BLaER1 treated with 17β-estradiol and CSF1 and Interleukin-3, amounts not matched to agents 10 nM and 100 nM (cell line): ENCODE measurements around the gene KCNC1.
A peak's percentile ranks its signal among the peaks of the same experiment; 100 is the strongest.

Experiments used
- H3K27ac ChIP-seq, 11 experiments: shearing (Covaris generic); formaldehyde crosslinking; 2 replicates each; pipeline ENCODE4 v1.8.1; 2022
- H3K27me3 ChIP-seq, 11 experiments: shearing (Covaris generic); formaldehyde crosslinking; 2 replicates each; pipeline ENCODE4 v1.8.1; 2022
- H3K36me3 ChIP-seq, 11 experiments: shearing (Covaris generic); formaldehyde crosslinking; 2 replicates each; pipeline ENCODE4 v1.8.1; 2022
- H3K4me1 ChIP-seq, 10 experiments: shearing (Covaris generic); formaldehyde crosslinking; 2 replicates each; pipeline ENCODE4 v1.8.1; 2022
- H3K4me2 ChIP-seq, 11 experiments: shearing (Covaris generic); formaldehyde crosslinking; 2 replicates each; pipeline ENCODE4 v1.8.1; 2022
- H3K4me3 ChIP-seq, 10 experiments: shearing (Covaris generic); formaldehyde crosslinking; 2 replicates each; pipeline ENCODE4 v1.8.1; 2022
- H3K9ac ChIP-seq, 11 experiments: shearing (Covaris generic); formaldehyde crosslinking; 2 replicates each; pipeline ENCODE4 v1.8.1; 2022
- H3K9me3 ChIP-seq, 11 experiments: shearing (Covaris generic); formaldehyde crosslinking; replicated peaks in 1 of 11; 2 replicates each; pipeline ENCODE4 v1.8.1; 2022
- H4K20me1 ChIP-seq, 11 experiments: shearing (Covaris generic); formaldehyde crosslinking; 2 replicates each; pipeline ENCODE4 v1.8.1; 2022
- Cebpa-rat ChIP-seq, 11 experiments: shearing (Covaris generic); IDR thresholded peaks; 2 replicates each; pipeline ENCODE4 v1.8.1; 2022

The KCNC1 gene

DNA sequence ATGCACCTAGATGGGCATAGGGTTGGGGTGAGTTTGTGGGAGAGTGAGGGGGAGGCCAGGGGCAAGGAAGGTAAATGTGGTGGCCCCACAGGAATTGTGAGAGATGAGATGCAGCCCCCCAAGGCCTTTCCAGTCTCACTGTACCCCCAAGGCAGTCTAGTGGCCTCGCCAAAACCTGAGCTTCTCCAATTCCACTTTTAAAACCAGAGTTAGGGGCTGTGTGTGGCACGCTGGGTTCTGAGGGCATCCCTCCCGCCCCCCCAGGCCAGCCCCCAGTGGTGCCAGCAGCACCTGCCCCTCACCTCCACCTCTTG is 40.4 kb downstream of the KCNC1 start:
- no peak overlapping the region for H3K9ac ChIP-seq
- H3K27ac ChIP-seq, result no peak overlapping the region
- H3K27me3 ChIP-seq, result no peaks in the 10 kb centered on the region
- H3K36me3 ChIP-seq, result no peaks in the 10 kb centered on the region
- no peak overlapping the region for H3K4me2 ChIP-seq
- no peaks in the 10 kb centered on the region for H3K9me3 ChIP-seq
- no peak for TF ChIP-seq Cebpa-rat (IDR thresholded peaks at IDR 0.05)
- H3K4me3 ChIP-seq, result no peak overlapping the region
- H4K20me1 ChIP-seq, result peaks cover 0 to 4% (median 0%) of the 10 kb centered on the region in 11 experiments; a peak in 3 of 22 replicates
- peaks cover 0 to 22% (median 16%) of the 10 kb centered on the region in 10 experiments; a peak in 12 of 20 replicates for H3K4me1 ChIP-seq

DNA sequence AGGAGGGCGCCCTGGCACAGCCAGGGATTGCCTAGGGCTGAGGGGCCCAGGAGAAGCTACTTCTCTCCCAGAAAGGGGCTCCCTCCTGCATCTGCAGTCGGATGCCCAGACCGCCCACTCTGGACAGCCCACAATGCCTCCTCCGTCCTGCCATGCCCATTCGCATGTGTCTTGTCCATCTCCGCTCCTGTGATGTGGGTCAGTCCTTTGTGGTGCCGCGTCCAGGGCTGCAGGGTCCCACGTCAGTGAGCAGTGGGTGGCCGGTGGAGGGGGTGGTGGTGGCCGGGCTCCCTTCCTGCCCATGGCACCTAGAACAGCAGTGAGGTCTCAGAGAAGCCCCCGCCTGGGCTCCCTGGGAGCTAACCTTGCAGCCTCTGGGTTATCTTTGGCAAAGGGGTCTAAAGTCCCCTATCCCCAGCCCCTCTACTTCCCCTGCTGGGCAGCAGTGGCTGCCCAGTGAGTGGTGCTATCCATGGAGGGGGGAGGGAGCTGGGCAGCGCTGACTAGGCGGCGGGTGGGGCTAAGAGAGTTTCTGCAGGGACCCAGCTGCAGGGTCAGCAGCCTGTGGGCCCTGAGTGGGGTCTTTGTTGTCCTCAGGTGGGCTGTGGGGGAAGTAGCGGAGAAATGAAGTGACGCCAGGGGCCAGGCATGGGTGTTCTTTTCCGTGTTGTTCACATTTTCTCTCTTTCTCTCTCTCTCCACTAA is 41.1 kb downstream of the KCNC1 start:
- no peak overlapping the region for H3K4me3 ChIP-seq
- H3K4me2 ChIP-seq, result peak overlapping the region in 8 of 11 experiments; percentile 54 to 81 (median 62); a peak in 14 of 22 replicates
- peaks cover 0 to 4% (median 0%) of the 10 kb centered on the region in 11 experiments; a peak in 3 of 22 replicates for H4K20me1 ChIP-seq
- no peaks in the 10 kb centered on the region for H3K27me3 ChIP-seq
- TF ChIP-seq Cebpa-rat (IDR thresholded peaks at IDR 0.05), result no peak
- H3K36me3 ChIP-seq, result no peaks in the 10 kb centered on the region
- H3K9me3 ChIP-seq, result no peaks in the 10 kb centered on the region
- H3K4me1 ChIP-seq, result peaks cover 0 to 20% (median 14%) of the 10 kb centered on the region in 10 experiments; a peak in 12 of 20 replicates
- no peak overlapping the region for H3K27ac ChIP-seq
- no peak overlapping the region for H3K9ac ChIP-seq

DNA sequence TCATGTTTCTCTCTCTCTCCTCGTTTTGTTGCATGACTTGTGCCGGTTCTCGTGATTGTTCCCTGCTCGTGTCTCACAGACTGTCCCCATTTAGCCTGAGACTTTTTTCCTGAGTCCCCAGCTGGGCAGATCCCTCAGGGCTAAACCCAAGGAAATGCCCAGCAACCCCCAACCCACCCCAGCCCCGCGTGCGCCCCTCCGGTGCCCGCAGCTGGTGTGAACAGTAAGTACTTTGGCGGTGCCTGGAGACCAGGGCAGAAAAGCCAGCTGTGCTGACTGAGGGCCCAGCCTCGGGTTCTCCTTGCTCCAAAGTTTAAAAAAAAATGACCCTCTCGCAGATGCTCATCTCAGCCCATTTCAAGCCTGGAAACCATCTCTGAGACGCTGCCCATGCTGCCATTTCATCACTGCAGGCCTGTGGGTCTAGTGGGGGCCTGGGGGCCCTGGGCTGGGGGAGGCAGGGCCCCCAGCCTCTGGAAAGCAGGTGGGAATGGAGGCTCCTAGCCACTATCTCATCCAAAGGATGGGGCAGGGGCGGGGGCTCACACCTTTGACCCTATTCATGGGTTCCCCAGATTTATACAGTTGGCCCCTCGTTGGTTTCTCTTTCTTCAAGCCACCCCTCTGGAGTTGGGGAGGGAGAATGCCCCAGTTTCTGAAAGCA is 41.8 kb downstream of the KCNC1 start:
- TF ChIP-seq Cebpa-rat (IDR thresholded peaks at IDR 0.05), result no peak
- Histone ChIP-seq H3K27ac (no peak overlapping the region), H4K20me1 (peaks cover 0 to 4% (median 0%) of the 10 kb centered on the region in 11 experiments; a peak in 3 of 22 replicates), H3K4me1 (peaks cover 0 to 20% (median 14%) of the 10 kb centered on the region in 10 experiments; a peak in 12 of 20 replicates), H3K4me3 (no peak overlapping the region), H3K9me3 (no peaks in the 10 kb centered on the region), H3K4me2 (peak overlapping the region in 9 of 11 experiments; percentile 26 to 81 (median 58); a peak in 16 of 22 replicates), H3K9ac (0 out of 22 replicates have a peak overlapping the region, but pooled peaks of 1 of the 11 experiments have one; percentile 17), H3K27me3 (no peaks in the 10 kb centered on the region), H3K36me3 (no peaks in the 10 kb centered on the region)

DNA sequence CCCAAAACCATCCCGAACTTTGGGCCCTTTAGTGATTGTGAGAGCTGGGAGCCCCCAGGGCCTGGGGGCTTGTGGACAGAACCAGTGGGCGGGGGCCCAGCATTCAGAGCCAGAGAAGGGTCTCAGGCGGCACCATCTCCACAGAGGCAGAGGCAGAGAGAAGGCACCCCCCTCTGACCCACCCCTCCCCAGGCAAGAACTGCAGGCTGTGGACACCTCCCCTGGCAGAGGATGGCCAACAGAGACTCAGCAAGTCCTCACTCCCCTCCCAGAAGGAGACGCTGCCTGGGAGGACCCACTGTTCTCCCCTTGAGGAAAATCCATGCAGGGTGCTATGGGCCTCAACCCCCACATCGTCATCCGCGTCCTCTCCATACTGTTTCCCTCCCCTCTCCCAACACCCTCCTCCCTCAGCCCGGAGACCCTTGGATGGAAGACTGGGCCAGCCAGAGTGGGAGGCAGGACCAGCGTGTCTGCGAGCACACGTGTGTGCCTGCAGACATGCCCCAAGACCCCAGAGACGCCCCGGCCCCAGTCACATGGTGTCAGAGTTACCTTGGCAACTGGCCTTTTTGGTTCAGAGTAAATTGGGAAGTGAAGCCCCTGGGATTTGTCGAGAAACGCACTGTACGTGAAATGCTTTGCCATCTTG is 42.6 kb downstream of the KCNC1 start:
- H3K4me3 ChIP-seq, result no peak overlapping the region
- H3K4me1 ChIP-seq, result peaks cover 0 to 20% (median 14%) of the 10 kb centered on the region in 10 experiments; a peak in 12 of 20 replicates
- TF ChIP-seq Cebpa-rat (IDR thresholded peaks at IDR 0.05), result no peak
- H3K9ac ChIP-seq, result no peak overlapping the region
- H3K36me3 ChIP-seq, result no peaks in the 10 kb centered on the region
- H3K27ac ChIP-seq, result no peak overlapping the region
- H4K20me1 ChIP-seq, result peaks cover 0 to 4% (median 0%) of the 10 kb centered on the region in 11 experiments; a peak in 3 of 22 replicates
- H3K9me3 ChIP-seq, result no peaks in the 10 kb centered on the region
- peak overlapping the region in 8 of 11 experiments; percentile 54 to 81 (median 62); a peak in 12 of 22 replicates for H3K4me2 ChIP-seq
- H3K27me3 ChIP-seq, result no peaks in the 10 kb centered on the region

DNA sequence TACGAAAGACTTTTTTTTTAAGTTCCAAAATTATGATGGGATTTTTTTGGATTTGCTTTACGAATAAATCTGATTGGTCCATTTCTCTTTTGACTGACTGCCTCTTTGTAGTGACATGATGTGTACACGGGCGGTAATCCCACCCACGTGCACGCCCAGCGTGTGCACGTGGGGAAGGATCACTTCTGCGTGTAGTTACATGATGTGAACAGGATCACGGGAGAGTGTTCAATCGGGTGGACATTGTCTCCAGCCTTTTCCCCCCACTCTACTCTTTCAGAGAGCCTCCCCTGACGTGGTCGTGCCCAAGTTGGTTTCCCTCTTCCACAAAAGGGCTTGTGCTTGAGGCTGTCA is 43.1 kb downstream of the KCNC1 start:
- H3K4me1 ChIP-seq, result peaks cover 0 to 23% (median 15%) of the 10 kb centered on the region in 10 experiments; a peak in 12 of 20 replicates
- TF ChIP-seq Cebpa-rat (IDR thresholded peaks at IDR 0.05), result no peak
- H3K27ac ChIP-seq, result no peak overlapping the region
- H3K4me3 ChIP-seq, result no peak overlapping the region
- peaks cover 0 to 4% (median 0%) of the 10 kb centered on the region in 11 experiments; a peak in 3 of 22 replicates for H4K20me1 ChIP-seq
- no peak overlapping the region for H3K9ac ChIP-seq
- no peaks in the 10 kb centered on the region for H3K36me3 ChIP-seq
- no peak overlapping the region for H3K4me2 ChIP-seq
- H3K27me3 ChIP-seq, result no peaks in the 10 kb centered on the region
- H3K9me3 ChIP-seq, result no peaks in the 10 kb centered on the region

DNA sequence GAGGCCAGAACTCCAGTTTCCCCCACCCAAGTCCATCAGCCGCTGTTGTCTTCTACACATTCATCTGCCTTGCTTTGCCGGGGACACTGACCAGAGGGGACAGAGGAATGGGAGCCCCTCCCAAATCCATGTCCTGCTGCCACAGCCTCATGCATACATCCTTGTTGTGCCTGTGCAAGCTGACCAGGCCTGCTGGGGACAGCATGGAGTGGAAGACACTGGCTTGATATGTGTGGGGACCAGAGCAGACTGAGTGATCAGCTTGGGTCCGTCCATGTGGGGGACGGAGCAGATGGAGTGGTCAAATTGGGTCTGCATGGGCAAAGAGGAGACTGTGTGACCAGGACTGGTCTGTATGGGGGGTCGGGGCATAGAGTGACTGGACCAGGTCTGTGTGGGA is 43.8 kb downstream of the KCNC1 start:
- no peak for TF ChIP-seq Cebpa-rat (IDR thresholded peaks at IDR 0.05)
- peaks cover 0 to 28% (median 15%) of the 10 kb centered on the region in 10 experiments; a peak in 12 of 20 replicates for H3K4me1 ChIP-seq
- no peak overlapping the region for H3K4me3 ChIP-seq
- H4K20me1 ChIP-seq, result peaks cover 0 to 4% (median 0%) of the 10 kb centered on the region in 11 experiments; a peak in 2 of 22 replicates
- H3K27me3 ChIP-seq, result no peaks in the 10 kb centered on the region
- H3K36me3 ChIP-seq, result no peaks in the 10 kb centered on the region
- no peak overlapping the region for H3K9ac ChIP-seq
- H3K4me2 ChIP-seq, result no peak overlapping the region
- H3K27ac ChIP-seq, result no peak overlapping the region
- no peaks in the 10 kb centered on the region for H3K9me3 ChIP-seq

DNA sequence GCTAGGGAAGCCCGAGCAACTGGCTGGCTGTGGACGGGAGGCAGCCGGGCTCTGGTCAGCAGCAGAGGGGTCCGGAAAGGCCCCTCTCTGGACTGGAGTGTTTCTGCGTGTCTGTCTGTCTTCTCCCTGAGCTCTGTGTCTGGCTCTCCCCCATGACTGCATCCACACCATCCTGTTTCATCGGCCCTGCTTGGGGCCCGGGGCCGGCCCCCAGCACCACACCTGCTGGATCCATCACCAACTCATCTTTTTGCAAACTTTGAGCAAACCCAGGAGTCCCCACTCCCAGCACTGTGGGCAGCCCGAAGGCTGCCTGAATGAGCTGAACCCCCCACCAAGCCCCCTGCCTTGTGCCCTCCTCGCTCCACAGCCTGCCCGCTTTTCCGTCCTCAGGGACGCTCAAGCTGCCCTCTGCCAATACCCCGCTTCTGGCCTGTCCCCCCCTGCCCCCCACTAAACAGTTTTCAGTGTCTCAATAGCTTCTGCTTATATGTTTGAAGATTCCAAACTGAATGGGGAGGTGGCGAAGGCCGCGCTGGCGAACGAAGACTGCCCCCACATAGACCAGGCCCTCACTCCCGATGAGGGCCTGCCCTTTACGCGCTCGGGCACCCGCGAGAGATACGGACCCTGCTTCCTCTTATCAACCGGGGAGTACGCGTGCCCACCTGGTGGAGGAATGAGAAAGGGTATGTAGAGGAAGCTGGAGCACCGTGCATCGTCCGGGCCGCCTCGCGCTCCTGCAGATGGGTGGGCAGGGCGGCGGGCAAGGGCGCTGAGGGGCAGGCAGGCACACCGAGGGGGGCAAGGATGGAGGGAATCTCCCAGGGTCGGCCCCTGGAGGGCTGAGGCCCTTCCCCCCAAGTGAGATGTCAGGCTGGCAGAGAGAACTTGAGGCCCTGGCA is 44.6 kb downstream of the KCNC1 start:
- no peak overlapping the region for H3K27ac ChIP-seq
- H3K4me3 ChIP-seq, result no peak overlapping the region
- H3K27me3 ChIP-seq, result no peaks in the 10 kb centered on the region
- H3K9me3 ChIP-seq, result no peaks in the 10 kb centered on the region
- no peaks in the 10 kb centered on the region for H3K36me3 ChIP-seq
- peaks cover 0 to 3% (median 0%) of the 10 kb centered on the region in 11 experiments; a peak in 1 of 22 replicates for H4K20me1 ChIP-seq
- H3K4me1 ChIP-seq, result peaks cover 0 to 28% (median 15%) of the 10 kb centered on the region in 10 experiments; a peak in 12 of 20 replicates
- no peak for TF ChIP-seq Cebpa-rat (IDR thresholded peaks at IDR 0.05)
- no peak overlapping the region for H3K9ac ChIP-seq
- no peak overlapping the region for H3K4me2 ChIP-seq

DNA sequence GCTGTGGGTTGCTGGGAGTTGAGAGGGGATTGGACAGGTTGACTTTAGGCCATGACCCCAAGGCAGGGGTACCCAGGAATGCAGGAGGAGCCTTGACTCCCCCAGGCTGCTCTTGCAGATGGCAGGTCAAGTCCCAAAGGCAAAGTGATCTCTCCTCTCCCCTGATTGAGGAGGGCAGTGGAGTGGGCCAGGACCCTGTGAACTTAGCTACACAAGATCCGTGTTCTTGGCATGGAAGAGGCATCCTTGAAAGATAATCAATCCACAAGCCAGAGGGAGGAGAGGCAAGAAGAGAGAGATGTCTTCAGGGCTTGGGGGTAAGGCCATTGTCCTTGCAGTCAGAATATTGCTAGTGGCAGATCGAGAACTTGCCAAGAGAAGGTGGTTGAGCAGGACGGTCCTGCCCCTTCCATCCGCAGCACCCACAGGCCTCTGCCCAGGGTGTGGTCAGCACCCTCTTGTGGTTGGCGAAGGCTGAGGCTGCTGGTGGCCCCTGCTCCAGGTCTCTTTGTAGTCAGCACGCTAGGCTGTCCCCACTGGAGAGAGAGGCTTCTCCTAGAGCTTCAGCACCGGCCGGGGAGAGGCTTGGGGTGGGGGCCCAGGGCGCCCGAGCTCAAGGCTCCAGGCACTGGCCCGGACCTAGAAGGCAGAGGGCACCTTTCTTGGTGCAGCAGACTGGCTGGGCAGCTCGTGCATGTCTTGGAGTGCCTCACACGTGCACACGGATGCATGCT is 45.4 kb downstream of the KCNC1 start:
- H3K4me2 ChIP-seq, result no peak overlapping the region
- H4K20me1 ChIP-seq, result no peaks in the 10 kb centered on the region
- H3K27me3 ChIP-seq, result no peaks in the 10 kb centered on the region
- no peak overlapping the region for H3K27ac ChIP-seq
- TF ChIP-seq Cebpa-rat (IDR thresholded peaks at IDR 0.05), result no peak
- no peaks in the 10 kb centered on the region for H3K9me3 ChIP-seq
- no peak overlapping the region for H3K4me3 ChIP-seq
- no peak overlapping the region for H3K9ac ChIP-seq
- H3K4me1 ChIP-seq, result peaks cover 0 to 28% (median 15%) of the 10 kb centered on the region in 10 experiments; a peak in 12 of 20 replicates
- H3K36me3 ChIP-seq, result no peaks in the 10 kb centered on the region; a peak in 1 of 22 replicates
